HG03457 (cell line): Measurements from ENCODE around the gene GPHN.

Experiments
- ATAC-seq: cut with Tn5 transposase; IDR thresholded peaks from one replicate; pipeline ENCODE4 v1.9.1; 2021; ENCODE audit warnings: moderate number of reproducible peaks; ENCODE audit not compliant: unreplicated experiment

GPHN gene

DNA sequence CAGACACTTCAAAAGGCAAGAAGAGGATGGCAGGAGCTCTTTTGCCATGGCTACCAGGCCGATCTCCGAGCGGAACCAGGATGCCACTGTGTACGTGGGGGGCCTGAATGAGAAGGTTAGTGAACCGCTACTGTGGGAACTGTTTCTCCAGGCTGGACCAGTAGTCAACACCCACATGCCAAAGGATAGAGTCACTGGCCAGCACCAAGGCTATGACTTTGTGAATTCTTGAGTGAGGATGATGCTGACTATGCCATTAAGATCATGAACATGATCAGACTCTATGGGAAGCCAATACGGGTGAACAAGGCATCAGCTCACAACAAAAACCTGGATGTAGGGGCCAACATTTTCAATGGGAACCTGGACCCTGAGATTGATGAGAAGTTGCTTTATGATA, 691.1 kb downstream of the GPHN start:
- no peak for ATAC-seq

- no peak for ATAC-seq
Measured at GRCh38 chr14:67207810-67208209, 699.9 kb downstream of the GPHN start.

GRCh38 chr14:67218126-67218525, 710.2 kb downstream of the GPHN start:
- no peak for ATAC-seq

- no peak for ATAC-seq
Measured at GRCh38 chr14:67221248-67221981, 713.5 kb downstream of the GPHN start.

GRCh38 chr14:67221982-67222328, 714.0 kb downstream of the GPHN start:
- no peak for ATAC-seq

DNA sequence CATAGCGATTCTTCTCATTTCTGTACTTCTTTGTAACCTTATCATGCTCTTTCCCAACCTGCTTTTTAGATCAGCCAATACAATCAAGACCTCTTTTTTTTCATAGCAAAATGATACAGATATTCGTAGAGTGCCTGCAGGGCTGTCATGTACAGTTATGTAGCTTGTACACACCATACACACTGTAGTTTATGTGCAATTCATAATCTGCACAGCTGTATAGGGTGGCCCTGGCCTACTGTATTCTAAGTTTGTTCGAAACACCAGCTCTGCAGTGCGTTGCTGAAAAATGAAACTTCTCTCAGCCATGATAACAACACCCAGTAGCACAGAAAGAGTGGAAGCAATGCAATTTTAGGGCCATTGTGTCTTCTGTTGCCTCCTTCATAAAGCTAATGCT, 717.6 kb downstream of the GPHN start:
- ATAC-seq = no peak

DNA sequence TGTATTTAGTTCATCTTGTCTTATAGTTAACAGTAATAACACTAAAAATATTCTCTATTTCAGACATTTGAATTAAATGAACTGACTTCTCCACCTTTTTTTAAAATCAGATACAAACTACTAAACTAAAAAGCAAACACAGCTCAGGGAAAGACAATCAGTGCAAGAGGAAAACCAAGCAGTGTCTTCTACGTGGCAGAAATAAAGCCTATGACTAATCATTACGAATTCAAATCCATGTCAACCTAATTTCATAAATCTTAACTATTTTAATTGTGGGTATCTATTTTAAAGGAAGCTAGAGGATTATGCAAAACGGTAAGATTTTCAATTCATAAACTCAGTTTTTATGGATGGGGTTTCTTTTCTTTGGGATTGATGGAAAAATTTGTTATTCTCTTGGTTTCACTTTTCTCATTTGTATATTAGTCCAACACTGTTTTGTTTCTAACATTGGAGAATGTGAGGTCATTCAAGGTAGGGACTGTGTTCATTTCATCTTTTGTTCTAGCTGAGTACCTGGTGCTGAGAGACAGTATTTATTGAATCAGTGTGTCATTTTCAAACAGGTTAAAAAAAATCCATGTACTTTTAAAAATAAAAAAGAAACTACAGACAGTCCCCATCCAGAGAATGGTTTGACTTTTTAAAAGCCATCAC, 720.5 kb downstream of the GPHN start:
- no peak for ATAC-seq
